GM21381 (cell line): Measurements from ENCODE around the gene RMI2.

Source experiments
- ATAC-seq: cut with Tn5 transposase; IDR thresholded peaks from one replicate; pipeline ENCODE4 v1.9.1; 2021; ENCODE audit warnings: mild to moderate bottlenecking, moderate library complexity; ENCODE audit not compliant: unreplicated experiment

The RMI2 gene

DNA sequence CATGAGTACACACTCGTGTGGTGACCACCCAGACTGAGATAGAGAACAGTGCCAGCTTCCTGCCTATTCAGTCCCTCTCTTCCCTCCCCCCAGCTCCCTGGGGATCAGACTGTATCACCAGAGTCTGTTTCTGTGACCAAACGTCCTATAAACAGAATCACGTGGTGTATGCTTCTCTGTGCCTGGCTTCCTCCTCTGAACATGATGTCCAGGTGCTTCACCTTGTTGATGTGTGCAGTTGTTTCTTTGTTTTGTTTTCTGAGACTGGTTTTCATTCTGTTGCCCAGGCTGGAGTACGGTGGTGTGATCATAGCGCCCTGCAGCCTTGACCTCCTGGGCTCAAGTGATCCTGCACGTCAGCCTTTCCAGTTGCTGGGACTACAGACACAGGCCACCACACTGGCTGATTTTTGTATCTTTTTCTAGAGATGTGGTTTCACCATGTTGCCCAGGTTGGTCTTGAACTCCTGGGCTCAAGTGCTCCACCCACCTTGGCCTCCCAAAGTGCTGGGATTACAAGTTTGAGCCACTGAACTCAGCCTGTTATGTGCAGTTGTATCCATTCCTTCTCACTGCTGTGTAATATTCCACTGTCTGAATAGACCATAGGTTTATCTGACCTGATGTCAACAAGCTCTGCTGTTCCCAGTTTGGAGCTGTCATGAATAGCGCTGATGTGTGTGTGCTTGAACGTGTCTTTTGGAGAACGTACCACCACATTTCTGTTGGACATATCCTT lies 35.2 kb upstream of the RMI2 start:
- peak; percentile 38 for ATAC-seq

- no peak for ATAC-seq
Measured at GRCh38 chr16:11310634-11310977, 34.7 kb upstream of the RMI2 start.

DNA sequence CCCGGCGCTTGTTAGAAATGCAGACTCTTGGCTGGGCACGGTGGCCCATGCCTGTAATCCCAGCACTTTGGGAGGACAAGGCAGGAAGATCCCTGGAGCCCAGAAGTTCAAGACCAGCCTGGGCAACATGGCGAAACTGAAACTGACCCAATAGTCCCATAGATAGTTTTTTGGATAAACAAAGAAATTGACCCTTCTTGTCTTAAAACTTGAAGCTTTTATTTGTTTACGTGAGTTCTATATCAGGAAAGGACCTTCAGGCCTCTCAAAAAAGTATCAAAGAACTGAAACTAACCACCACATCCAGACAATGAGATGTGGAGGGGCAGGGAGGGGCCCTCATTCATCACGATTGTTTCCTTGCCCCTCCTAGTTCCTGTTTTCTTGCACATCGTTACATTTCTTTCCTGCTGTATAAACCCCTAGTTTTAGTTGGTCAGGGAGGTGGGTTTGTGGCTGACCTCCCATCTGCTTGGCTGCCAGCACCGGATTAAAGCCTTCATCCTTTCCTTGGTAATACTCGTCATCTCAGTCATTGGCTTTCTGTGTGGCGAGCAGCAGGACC lies 34.2 kb upstream of the RMI2 start:
- peak; percentile 35 for ATAC-seq

DNA sequence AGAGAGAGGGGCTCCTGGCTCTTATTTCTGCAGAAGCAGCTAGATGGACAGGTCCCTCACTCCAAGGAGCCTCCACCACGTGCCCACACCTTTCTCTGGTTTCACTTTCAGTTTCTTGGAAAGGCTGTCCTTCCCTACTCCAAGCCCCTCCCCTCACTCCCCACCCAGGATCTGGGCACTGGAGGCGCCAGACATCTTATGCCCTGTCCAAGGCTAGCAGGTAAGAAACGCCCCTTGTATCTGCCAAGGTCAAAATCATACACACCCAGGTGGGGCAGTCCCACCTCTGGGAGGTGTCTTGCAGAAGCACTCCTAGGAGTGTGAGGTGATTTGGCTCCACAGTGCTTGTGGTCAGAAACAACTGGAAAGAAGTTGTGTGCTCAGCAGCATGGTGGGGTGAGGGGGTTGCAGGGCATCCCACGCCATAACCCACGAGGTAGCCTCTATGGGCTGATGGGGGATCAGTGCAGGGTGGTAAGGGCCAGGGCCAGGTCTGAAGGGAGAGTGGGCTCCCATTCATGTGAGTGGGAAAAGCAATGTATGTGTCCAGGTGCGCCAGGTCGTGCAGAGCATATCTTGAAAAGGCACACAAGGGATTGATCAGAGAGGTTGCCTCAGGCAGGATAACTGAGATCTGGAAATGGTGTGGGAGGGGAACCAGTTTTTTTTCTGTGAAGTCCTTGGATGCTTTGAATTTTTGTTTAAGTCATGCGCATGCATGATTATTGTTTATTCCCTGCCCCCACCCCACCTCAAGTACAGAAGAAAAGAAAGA lies 32.4 kb upstream of the RMI2 start:
- no peak for ATAC-seq

DNA sequence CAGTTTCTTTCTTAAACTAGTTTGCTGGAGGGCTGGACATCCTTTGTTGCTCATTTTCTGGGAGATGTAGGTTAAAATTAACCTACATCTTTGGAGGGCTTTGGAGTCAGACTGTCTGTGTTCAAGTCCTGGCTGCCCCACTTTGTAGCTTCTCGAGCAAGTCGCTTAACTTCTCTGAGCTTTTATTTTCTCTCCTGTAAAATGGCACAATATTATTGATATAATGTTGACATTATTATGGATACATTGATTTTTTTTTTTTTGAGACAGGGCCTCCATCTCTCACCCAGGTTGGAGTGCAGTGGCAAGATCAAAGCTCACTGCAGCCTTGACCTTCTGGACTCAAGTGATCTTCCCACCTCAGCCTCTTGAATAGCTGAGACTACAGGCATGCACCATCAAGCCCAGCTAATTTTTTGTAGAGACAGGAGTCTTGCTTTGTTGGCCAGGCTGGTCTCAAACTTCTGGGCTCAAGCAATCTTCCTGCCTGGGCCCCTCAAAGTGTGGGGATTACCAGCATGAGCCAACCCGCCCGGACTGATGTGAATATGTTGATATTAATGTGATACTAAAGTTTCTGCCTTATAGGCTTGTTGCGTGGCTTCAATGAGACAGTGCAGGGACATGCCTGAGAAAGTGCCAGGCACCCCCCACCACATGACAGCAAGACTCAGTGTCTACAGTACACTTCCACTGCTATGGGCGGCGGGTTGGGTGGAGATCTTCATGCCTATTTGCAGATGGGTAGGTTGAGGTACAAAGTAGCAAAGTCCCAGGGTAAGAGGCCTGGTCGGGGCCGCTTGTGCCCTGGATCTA lies 31.6 kb upstream of the RMI2 start:
- no peak for ATAC-seq

DNA sequence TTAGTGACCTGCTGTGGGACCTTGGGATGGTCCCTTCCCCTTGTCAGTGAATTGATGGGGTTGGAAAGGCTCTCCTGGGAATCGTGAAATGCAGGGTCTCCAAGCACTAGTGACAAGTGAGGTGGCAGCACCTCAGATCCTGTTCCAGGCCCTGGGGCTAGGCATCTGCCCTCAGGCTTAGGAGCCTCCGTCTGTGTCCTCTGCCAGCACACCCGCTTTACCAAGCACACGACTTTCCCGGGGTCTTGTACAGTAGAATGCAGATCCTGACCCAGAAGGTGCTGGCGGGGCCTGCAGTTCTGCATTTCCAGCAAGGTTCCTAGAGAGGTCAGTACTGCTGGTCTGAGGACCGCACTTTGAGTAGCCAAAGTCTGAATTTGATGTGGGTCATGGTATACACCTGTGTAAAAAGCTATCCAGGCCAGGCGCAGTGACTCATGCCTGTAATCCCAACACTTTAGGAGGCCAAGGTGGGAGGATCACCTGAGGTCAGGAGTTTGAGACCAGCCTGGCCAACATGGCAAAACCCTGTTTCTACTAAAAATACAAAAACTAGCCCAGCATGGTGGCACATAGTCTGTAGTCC lies 30.9 kb upstream of the RMI2 start:
- no peak for ATAC-seq

DNA sequence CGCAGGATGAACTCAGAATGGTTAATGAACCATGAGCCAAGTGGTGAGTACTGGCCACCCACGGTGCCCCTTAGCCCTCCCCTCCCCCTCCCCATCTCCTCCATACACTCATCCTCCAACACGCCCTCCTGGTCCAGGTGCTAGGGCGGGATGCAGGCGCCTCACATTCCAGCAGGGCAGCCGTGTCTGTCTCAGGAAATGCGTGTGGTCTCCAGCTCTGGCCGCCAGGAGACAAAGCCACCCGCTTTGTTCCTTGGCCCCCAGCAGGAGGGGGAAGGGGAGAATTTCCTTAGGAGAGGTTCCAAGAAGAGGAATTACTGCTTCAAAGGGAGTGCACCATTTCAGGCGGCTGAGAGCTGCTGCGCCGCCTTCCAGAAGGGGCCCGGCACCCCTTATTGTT lies 29.7 kb upstream of the RMI2 start:
- ATAC-seq = no peak

DNA sequence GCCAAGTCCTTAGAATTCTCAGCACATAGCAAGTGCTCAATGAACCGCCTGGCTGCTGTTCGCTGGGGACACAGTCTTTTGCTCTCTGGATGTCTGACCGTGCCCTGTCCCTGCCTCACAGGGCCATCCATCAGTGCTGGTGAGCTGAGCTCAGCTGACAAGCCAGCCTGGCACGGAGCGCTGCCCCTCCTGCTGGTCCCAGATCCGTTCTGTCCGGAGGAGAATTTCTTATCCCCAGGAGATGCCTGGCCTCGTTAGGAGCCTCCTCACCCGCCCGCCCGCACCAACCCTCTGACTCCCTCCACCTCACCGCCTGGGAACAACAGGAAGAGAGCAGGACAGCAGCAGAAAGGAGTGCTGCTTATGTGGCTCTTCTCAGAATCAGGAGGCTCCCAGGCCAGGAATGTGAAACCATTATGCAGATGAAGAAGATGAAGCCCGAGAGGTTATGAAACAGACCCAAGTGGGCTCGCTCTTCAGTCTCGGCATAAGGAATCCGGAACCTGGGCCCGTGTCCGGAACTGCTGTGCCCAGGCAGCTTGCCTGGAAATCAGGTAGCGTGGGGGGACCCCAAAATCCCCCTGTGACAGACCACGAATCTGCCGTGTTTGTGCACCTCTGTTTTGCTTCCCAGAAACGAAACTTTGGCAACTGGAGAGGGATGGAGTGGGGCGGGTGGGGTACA lies 28.8 kb upstream of the RMI2 start:
- ATAC-seq = no peak

GRCh38 chr16:11318817-11319216 lies 26.4 kb upstream of the RMI2 start:
- ATAC-seq = no peak

DNA sequence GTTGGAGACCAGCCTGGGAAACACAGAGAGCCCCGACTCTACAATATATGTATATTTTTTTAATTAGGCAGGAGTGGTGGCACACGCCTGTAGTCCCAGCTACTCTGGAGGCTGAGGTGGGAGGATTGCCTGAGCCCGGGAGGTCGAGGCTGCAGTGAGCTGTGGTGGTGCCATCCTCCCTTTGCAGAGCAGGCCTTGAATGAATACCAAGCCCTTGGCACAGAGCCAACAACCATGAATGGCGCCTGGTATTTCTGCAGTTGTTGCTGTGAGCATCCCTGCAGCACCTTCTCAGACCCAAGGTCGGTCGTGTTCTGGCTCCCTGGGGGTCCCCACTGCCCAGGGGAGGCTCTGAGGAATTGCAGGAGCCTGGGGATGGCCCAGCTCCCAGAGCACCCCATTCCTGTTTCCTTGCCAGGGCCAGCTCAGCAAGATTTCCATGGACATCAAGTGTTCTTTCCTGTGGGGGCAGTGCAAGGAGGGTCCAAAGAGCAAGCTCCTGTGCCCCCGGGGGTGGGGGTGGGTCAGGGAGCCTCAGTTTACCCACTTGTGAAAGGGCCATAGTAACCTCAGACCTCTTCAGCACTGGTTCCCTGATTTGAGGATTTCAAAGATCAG lies 25.6 kb upstream of the RMI2 start:
- ATAC-seq = no peak

GRCh38 chr16:11320170-11320569 lies 25.1 kb upstream of the RMI2 start:
- ATAC-seq = no peak

GRCh38 chr16:11321662-11322061 lies 23.6 kb upstream of the RMI2 start:
- ATAC-seq = no peak

- no peak for ATAC-seq
Measured at GRCh38 chr16:11322823-11323222, 22.4 kb upstream of the RMI2 start.

GRCh38 chr16:11323551-11324336 lies 21.5 kb upstream of the RMI2 start:
- no peak for ATAC-seq

DNA sequence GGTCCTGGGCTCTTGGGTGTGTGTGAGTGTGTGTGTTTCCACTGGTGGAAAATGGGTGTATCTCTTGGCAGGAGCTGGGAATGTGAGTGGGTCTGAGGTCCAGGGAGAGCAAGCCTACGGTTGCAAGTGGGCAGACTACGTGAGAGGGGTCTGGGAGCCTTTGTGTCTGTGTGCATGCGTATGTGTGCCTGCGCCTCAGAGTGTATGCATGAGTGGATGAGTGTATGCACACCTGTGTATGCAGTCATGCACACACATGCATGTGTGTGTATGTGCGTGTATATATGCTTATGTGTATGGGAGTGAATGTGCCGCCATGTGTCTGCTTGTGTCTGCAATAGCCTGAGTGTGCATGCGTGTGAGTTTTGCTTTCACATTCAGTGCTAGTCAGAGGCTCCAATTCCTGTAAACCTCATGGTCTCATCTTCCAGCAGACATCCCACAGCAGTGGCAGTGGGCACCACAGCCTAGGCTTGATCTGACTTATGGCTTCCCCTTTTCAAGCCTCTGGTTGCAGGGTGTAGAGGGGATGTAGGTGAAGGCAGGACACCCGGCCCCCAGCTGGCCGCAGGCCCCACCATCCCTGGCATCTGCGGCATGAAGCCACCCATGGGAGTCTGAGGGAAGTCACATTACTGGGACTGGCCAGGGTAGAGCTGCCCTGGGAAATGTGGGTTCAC lies 19.7 kb upstream of the RMI2 start:
- no peak for ATAC-seq

- ATAC-seq = no peak
Measured at GRCh38 chr16:11326084-11326736, 19.0 kb upstream of the RMI2 start.

DNA sequence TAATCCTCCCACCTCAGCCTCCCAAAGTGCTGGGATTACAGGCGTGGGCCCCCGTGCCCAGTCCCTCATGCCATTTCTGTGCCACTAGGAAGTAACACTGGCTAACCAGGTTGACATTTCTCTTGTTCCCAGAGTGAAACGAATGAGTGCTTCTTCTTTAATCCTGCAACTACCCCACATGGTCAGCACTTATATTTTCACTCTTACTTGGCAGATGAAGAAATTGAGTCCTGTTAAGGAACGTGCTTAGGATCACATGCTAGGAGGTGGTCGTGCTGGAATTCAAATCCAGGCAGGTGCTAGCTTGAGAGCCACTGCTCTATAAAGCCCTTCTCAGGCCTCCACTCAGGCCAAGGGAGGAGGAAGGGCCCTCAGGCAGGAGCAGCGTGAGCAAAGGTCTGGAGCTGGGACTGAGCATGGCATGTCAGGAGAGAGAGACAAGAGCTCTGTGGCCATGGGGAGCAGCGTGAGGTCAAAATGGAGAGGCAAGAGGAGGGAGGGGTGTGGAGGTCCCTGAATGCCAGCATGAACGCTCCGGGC lies 18.5 kb upstream of the RMI2 start:
- ATAC-seq = no peak
